B cell (primary cell): Measurements from ENCODE around the gene FOXI2. TPM values are rescaled to one million over a fixed set of nuclear protein-coding genes. Genes with fewer than 3 reads are reported as not detected.

Experiments
- ATAC-seq: fragments of 200-7000 bp; cut with Tn5 transposase; one replicate; pipeline ENCODE4 v1.10.0; 2021; ENCODE audit warnings: low read depth, mild to moderate bottlenecking, moderate number of reproducible peaks, moderate library complexity
- CTCF ChIA-PET: fragments of 350-600 bp; sonication (Branson Sonifier 250); formaldehyde crosslinking; loops from one replicate; lab custom pipeline; 2021; ENCODE audit warnings: antibody characterized with exemption, inconsistent platforms; lab: Charles Lee
- POLR2A ChIA-PET: fragments of 350-600 bp; sonication (Branson Sonifier 250); formaldehyde crosslinking; loops from one replicate; lab custom pipeline; 2021; ENCODE audit warnings: antibody characterized with exemption; lab: Charles Lee
- DNase-seq: peaks from one replicate; pipeline ENCODE4 v3.0.0; 2013
- H2AFZ ChIP-seq: 2 replicates; pipeline ENCODE4 v1.6.1; 2012; ENCODE audit warnings: mild to moderate bottlenecking, low read depth, low read length; ENCODE audit not compliant: insufficient read depth, poor library complexity, severe bottlenecking
- H3K27ac ChIP-seq, 2 donors: 1 replicate in 1 of 2; 2 replicates in 1 of 2; pipeline ENCODE4 v1.5.1; 2012 to 2013; ENCODE audit warnings: low read length in 2 of 2, mild to moderate bottlenecking in 2 of 2, moderate library complexity in 1 of 2
- H3K27me3 ChIP-seq, 4 experiments: fragments of 200-600 bp in 1 of 4; sonication (generic) in 1 of 4; replicated peaks in 1 of 4; 1 replicate in 2 of 4; 2 replicates in 2 of 4; pipeline versions ENCODE4 v1.6.1 to v1.7.0; 2013 to 2016; ENCODE audit warnings: low read length in 3 of 4, mild to moderate bottlenecking in 2 of 4, mixed read lengths in 1 of 4, moderate library complexity in 1 of 4; ENCODE audit not compliant: insufficient read depth in 4 of 4, control insufficient read depth in 3 of 4; ENCODE audit errors: control extremely low read depth in 1 of 4
- H3K36me3 ChIP-seq, 2 experiments: replicated peaks in 1 of 2; 1 replicate in 1 of 2; 2 replicates in 1 of 2; pipeline versions ENCODE4 v1.6.1 to v1.7.1; 2013; ENCODE audit warnings: low read length in 1 of 2; ENCODE audit not compliant: insufficient read depth in 2 of 2, control insufficient read depth in 1 of 2; ENCODE audit errors: control extremely low read depth in 1 of 2, extremely low read depth in 1 of 2
- H3K4me1 ChIP-seq, 2 donors: fragments of 200-600 bp in 1 of 2; sonication (generic) in 1 of 2; 1 replicate in 1 of 2; 2 replicates in 1 of 2; pipeline versions ENCODE4 v1.5.1 to v1.6.1; 2013 to 2017; ENCODE audit warnings: low read length in 2 of 2; ENCODE audit not compliant: control insufficient read depth in 2 of 2, insufficient read depth in 2 of 2
- H3K4me2 ChIP-seq: replicated peaks from 2 replicates; pipeline ENCODE3; 2012; ENCODE audit warnings: mild to moderate bottlenecking, low read depth, low read length; ENCODE audit not compliant: poor library complexity, severe bottlenecking
- H3K4me3 ChIP-seq, 5 experiments: fragments of 200-600 bp in 1 of 5; sonication (generic) in 1 of 5; 1 replicate in 3 of 5; 2 replicates in 2 of 5; pipeline versions ENCODE4 v1.5.1 to v1.7.0; 2011 to 2016; ENCODE audit warnings: low read length in 4 of 5, mild to moderate bottlenecking in 4 of 5, low read depth in 2 of 5, control low read depth in 1 of 5, moderate library complexity in 1 of 5; ENCODE audit not compliant: insufficient read depth in 1 of 5; ENCODE audit errors: control extremely low read depth in 1 of 5, extremely low read depth in 1 of 5
- H3K79me2 ChIP-seq: fragments of 200-600 bp; sonication (generic); one replicate; pipeline ENCODE4 v1.6.0; 2016; ENCODE audit warnings: low read length; ENCODE audit not compliant: control insufficient read depth, insufficient read depth
- H3K9ac ChIP-seq: fragments of 200-600 bp; sonication (generic); 2 replicates; pipeline ENCODE4 v1.6.1; 2017; ENCODE audit warnings: mild to moderate bottlenecking, low read length, moderate library complexity
- H3K9me3 ChIP-seq, 3 donors: one replicate each; pipeline versions ENCODE4 v1.6.1 to v1.7.1; 2013; ENCODE audit warnings: low read length in 2 of 3; ENCODE audit not compliant: control insufficient read depth in 2 of 3, insufficient read depth in 1 of 3; ENCODE audit errors: control extremely low read depth in 1 of 3
- H4K20me1 ChIP-seq: 2 replicates; pipeline ENCODE4 v1.6.0; 2012; ENCODE audit warnings: mild to moderate bottlenecking, low read length; ENCODE audit not compliant: insufficient read depth, control insufficient read depth, poor library complexity, severe bottlenecking
- H3K27ac Mint-ChIP-seq: one replicate; pipeline ENCODE4 v1.8.0; 2021; ENCODE audit warnings: mixed read lengths
- H3K27me3 Mint-ChIP-seq: one replicate; pipeline ENCODE4 v1.8.0; 2021; ENCODE audit warnings: mixed read lengths
- H3K4me1 Mint-ChIP-seq: one replicate; pipeline ENCODE4 v1.8.0; 2021; ENCODE audit warnings: mixed read lengths
- H3K4me3 Mint-ChIP-seq: one replicate; pipeline ENCODE4 v1.8.0; 2021; ENCODE audit warnings: mixed read lengths
- H3K9me3 Mint-ChIP-seq: one replicate; pipeline ENCODE4 v1.8.0; 2022; ENCODE audit warnings: mixed read lengths; ENCODE audit not compliant: insufficient read depth
- CTCF ChIP-seq: fragments of 200-600 bp; IDR thresholded peaks from one replicate; pipeline ENCODE4 v1.8.0; 2022; ENCODE audit warnings: antibody characterized with exemption, mild to moderate bottlenecking
- EZH2 ChIP-seq: IDR thresholded peaks from 2 replicates; pipeline ENCODE4 v1.6.1; 2012; ENCODE audit warnings: borderline replicate concordance, low read depth, mild to moderate bottlenecking, moderate library complexity, low read length; ENCODE audit not compliant: insufficient read depth, poor library complexity, severe bottlenecking
- WGBS: methylation state at CpG from one replicate; pipeline ENCODE4 v1.1.5; 2013; ENCODE audit warnings: missing lambda C conversion rate; ENCODE audit not compliant: insufficient coverage; 5-methylcytosine and 5-hydroxymethylcytosine counted together
- intact Hi-C: fragments of 100-400 bp; cut with micrococcal nuclease; formaldehyde crosslinking; loops from one replicate; pipeline ENCODE4 v1.10.0; 2022
- polyA plus RNA-seq: library from polyadenylated mRNA; depleted of rRNA; stranded (reverse); fragments of >200 nt; gene quantifications from 2 replicates; pipeline ENCODE4 v1.2.3, GENCODE V29; 2012
- total RNA-seq, 2 donors: library from RNA; stranded (reverse); fragments of 120-200 nt in 1 of 2; gene quantifications; 1 replicate in 1 of 2; 2 replicates in 1 of 2; pipeline versions ENCODE4 v1.2.3 to v1.2.4, GENCODE V29; 2013 to 2022

FOXI2 gene
- total and polyA plus RNA-seq, 2 donors (not counting 1 experiment from before 2014, with no cell fraction given), result not detected

- ATAC-seq (no peak), DNase-seq (no peak)
- Histone ChIP-seq H3K9ac (no peak overlapping the region), H3K27ac (no peak overlapping the region), H3K4me1 (peaks cover 0 to 3% of the 10 kb centered on the region in 2 donors), H2AFZ (no peak overlapping the region), H3K9me3 (peaks cover 0 to 25% (median 0%) of the 10 kb centered on the region in 3 donors), H3K4me3 (no peak overlapping the region), H4K20me1 (no peaks in the 10 kb centered on the region), H3K27me3 (peaks cover 0 to 32% (median 5%) of the 10 kb centered on the region in 4 experiments), H3K79me2 (no peaks in the 10 kb centered on the region), H3K36me3 (no peaks in the 10 kb centered on the region), H3K4me2 (no peak overlapping the region)
- no peak overlapping the region for H3K4me3 Mint-ChIP-seq
- H3K27me3 Mint-ChIP-seq, result peaks cover 23% of the 10 kb centered on the region
- ChIA-PET POLR2A (no interaction called here), CTCF (no interaction called here)
- H3K9me3 Mint-ChIP-seq, result no peaks in the 10 kb centered on the region
- no peak overlapping the region for H3K27ac Mint-ChIP-seq
- H3K4me1 Mint-ChIP-seq, result peaks cover 1% of the 10 kb centered on the region
- intact Hi-C loops, result no loop called here
- TF ChIP-seq EZH2 (no peak), CTCF (no peak)
- WGBS, result 73% methylated on average over 48 of the region's 59 CpGs
Observed at GRCh38 chr10:127738512-127739424, 1.8 kb downstream of the FOXI2 start.

GRCh38 chr10:127739908-127740307 lies 2.9 kb downstream of the FOXI2 start:
- Histone ChIP-seq H3K27ac (no peak overlapping the region), H3K4me1 (peaks cover 0 to 3% of the 10 kb centered on the region in 2 donors), H3K4me2 (no peak overlapping the region), H3K9ac (no peak overlapping the region), H3K79me2 (no peaks in the 10 kb centered on the region), H3K36me3 (no peaks in the 10 kb centered on the region), H3K9me3 (peaks cover 0 to 25% (median 0%) of the 10 kb centered on the region in 3 donors), H3K27me3 (peaks cover 0 to 29% (median 5%) of the 10 kb centered on the region in 4 experiments), H3K4me3 (no peak overlapping the region), H2AFZ (no peak overlapping the region), H4K20me1 (no peaks in the 10 kb centered on the region)
- H3K9me3 Mint-ChIP-seq, result no peaks in the 10 kb centered on the region
- H3K27me3 Mint-ChIP-seq, result peaks cover 16% of the 10 kb centered on the region
- POLR2A ChIA-PET, result no interaction called here
- no peak for DNase-seq
- CTCF ChIA-PET, result no interaction called here
- intact Hi-C loops, result no loop called here
- WGBS, result 100% methylated on average over 1 of the region's 1 CpG
- H3K4me3 Mint-ChIP-seq, result no peak overlapping the region
- no peak for TF ChIP-seq EZH2
- TF ChIP-seq CTCF, result no peak
- peaks cover 1% of the 10 kb centered on the region for H3K4me1 Mint-ChIP-seq
- H3K27ac Mint-ChIP-seq, result no peak overlapping the region
- ATAC-seq, result no peak
